NT2/D1 (cell line): ENCODE results near the gene CDC20.

ENCODE experiments used
- DNase-seq: peaks from one replicate; pipeline ENCODE4 v3.0.0-alpha.2; 2011; ENCODE audit warnings: low read depth, low spot score
- H3K27me3 ChIP-seq: 2 replicates; pipeline ENCODE4 v1.6.0; 2011; ENCODE audit warnings: mild to moderate bottlenecking; ENCODE audit not compliant: insufficient read length, insufficient read depth
- H3K36me3 ChIP-seq: 2 replicates; pipeline ENCODE4 v1.6.1; 2011; ENCODE audit warnings: mild to moderate bottlenecking, low read length, mixed read lengths; ENCODE audit not compliant: insufficient read depth, insufficient read length
- H3K4me1 ChIP-seq: 2 replicates; pipeline ENCODE4 v1.5.1; 2011; ENCODE audit not compliant: insufficient read depth, insufficient read length
- H3K4me3 ChIP-seq: 2 replicates; pipeline ENCODE4 v1.5.1; 2011; ENCODE audit warnings: low read depth; ENCODE audit not compliant: insufficient read length
- H3K9ac ChIP-seq: 2 replicates; pipeline ENCODE4 v1.6.0; 2011; ENCODE audit warnings: low read depth; ENCODE audit not compliant: insufficient read length
- H3K9me3 ChIP-seq: 2 replicates; pipeline ENCODE4 v1.5.1; 2011; ENCODE audit warnings: mild to moderate bottlenecking, low read length; ENCODE audit not compliant: insufficient read depth
- SUZ12 ChIP-seq: IDR thresholded peaks from 2 replicates; pipeline ENCODE4 v1.6.1; 2011; ENCODE audit not compliant: insufficient read length, insufficient read depth; ENCODE audit errors: extremely low read depth
- YY1 ChIP-seq: IDR thresholded peaks from 2 replicates; pipeline ENCODE4 v1.6.1; 2011; ENCODE audit not compliant: insufficient read length, insufficient read depth
- ZNF274 ChIP-seq: IDR thresholded peaks from 2 replicates; pipeline ENCODE4 v1.6.1; 2011; ENCODE audit warnings: mild to moderate bottlenecking, low read depth, low read length

CDC20 gene

DNA sequence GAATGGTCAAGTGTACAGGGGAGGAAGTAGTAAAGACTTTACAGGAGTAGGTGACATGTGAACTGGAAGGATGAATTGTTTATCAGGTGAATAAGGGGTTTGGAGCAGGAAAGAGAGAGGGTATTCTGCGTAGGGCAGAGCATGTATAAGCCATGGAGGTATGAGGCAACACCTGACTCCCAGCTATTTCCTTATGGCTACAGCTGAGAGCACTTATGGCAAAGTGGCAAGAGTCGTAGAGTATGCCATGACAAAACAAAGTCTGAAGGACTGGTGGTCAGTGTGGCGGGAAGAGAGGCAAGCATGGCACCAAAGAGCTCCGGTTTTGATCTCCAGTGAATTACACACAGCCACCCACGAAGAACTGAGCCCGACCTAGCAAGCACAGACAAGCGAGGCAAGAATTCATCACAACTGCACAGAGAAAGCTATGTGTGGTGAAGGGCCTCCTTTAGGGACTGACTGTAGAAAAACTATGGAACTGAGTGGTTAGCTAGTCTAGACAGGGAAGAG is 18.0 kb downstream of the CDC20 start:
- H3K4me1 ChIP-seq, result no peaks in the 10 kb centered on the region
- TF ChIP-seq SUZ12, result no peak
- TF ChIP-seq ZNF274, result no peak
- TF ChIP-seq YY1, result no peak

DNA sequence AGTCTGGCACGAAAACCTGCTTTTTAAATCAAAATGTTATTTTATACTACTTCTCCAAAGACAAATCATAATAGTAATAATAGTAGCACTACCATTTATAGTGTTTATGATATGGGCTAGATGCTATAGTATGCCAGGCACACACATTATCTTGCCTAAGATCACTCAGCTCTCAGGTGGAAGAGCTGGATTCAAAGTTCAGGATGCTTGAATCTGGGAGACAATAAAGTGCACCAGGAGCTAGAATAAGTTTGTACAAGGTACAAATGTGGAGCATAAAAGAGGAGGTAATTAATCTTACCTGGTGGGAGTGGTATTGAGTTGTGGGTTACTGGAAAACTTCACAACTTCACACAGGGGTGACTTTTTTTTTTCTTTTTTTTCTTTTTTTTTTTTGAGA is 19.1 kb downstream of the CDC20 start:
- TF ChIP-seq YY1 (no peak), SUZ12 (no peak), ZNF274 (no peak)
- DNase-seq, result no peak
- Histone ChIP-seq H3K4me1 (no peaks in the 10 kb centered on the region), H3K27me3 (no peaks in the 10 kb centered on the region), H3K9me3 (no peaks in the 10 kb centered on the region), H3K36me3 (peaks cover 32% of the 10 kb centered on the region), H3K4me3 (no peak overlapping the region), H3K9ac (no peak overlapping the region)

More for the DNA sequence above, 18.0 kb downstream of the CDC20 start:
- Histone ChIP-seq H3K9me3 (no peaks in the 10 kb centered on the region), H3K27me3 (no peaks in the 10 kb centered on the region), H3K36me3 (peaks cover 22% of the 10 kb centered on the region), H3K4me3 (no peak overlapping the region), H3K9ac (no peak overlapping the region)
- no peak for DNase-seq

GRCh38 chr1:43379476-43379875 is 20.7 kb downstream of the CDC20 start:
- TF ChIP-seq YY1, result no peak
- no peak for TF ChIP-seq SUZ12
- TF ChIP-seq ZNF274, result no peak
- Histone ChIP-seq H3K9me3 (no peaks in the 10 kb centered on the region), H3K9ac (no peak overlapping the region), H3K36me3 (peaks cover 49% of the 10 kb centered on the region), H3K4me3 (no peak overlapping the region), H3K4me1 (no peaks in the 10 kb centered on the region), H3K27me3 (no peaks in the 10 kb centered on the region)
- DNase-seq, result no peak

GRCh38 chr1:43381612-43382011 is 22.8 kb downstream of the CDC20 start:
- Histone ChIP-seq H3K4me3 (no peak overlapping the region), H3K27me3 (no peaks in the 10 kb centered on the region), H3K9ac (no peak overlapping the region), H3K36me3 (peaks cover 66% of the 10 kb centered on the region), H3K9me3 (no peaks in the 10 kb centered on the region), H3K4me1 (no peaks in the 10 kb centered on the region)
- no peak for TF ChIP-seq YY1
- no peak for TF ChIP-seq SUZ12
- DNase-seq, result no peak

DNA sequence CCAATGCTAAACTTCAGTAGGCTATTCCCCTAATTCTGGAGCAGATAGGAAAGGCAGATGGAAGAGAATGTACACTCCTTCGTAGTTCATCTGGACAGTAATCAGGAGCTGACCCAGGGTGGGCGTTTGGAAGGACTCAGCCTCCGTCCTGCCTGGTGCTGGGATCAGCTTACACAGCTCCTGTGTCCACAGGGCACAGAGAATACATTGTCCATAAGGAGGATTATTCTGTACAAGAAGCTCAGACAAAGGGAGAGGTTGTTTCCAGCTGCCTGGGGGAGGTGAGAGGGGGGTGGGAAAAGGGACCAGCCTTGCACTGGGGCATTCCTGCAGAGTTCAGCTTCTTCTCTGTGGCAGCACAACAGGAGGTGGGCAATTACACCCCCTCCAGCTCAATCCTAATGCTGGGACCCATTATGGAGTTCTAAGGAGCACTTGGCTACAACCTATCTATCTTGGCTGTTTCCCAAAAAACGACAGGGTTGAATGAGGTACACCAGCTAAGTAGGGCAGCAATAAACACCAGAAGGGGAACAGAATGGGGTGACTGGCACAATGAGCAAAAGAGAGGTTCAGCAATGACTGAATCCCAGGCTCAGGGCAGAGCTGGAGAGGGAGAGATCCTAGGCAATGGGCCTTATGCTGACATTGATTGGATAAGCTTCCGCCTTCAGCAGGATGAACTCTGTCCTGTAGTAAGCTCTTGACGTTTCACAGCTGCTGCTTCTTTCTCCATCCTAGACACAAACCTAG is 23.4 kb downstream of the CDC20 start:
- Histone ChIP-seq H3K27me3 (no peaks in the 10 kb centered on the region), H3K4me3 (no peak overlapping the region), H3K9ac (no peak overlapping the region), H3K36me3 (peaks cover 72% of the 10 kb centered on the region), H3K9me3 (no peaks in the 10 kb centered on the region), H3K4me1 (no peaks in the 10 kb centered on the region)
- no peak for TF ChIP-seq SUZ12
- no peak for TF ChIP-seq ZNF274
- no peak for TF ChIP-seq YY1
- DNase-seq, result no peak

DNA sequence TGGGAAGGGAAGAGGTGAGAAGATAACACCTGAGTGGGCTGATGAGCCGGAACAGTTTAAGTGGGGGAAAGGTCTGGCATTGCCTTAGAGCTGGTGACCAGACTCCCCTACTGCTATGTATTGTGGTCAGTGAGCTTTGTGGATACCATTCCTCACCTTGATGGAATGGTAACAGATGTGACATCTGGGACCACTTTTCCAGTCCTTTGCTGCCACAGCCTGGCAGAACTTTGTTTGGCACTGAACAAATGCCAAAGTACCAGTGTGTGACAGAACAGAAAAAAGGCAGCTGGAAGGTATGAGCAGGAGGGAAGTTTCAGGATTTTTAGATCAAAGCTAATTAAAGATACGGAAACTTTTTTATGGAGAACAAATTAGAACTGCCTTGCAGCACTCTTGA is 24.7 kb downstream of the CDC20 start:
- Histone ChIP-seq H3K36me3 (peaks cover 80% of the 10 kb centered on the region), H3K4me1 (peaks cover 4% of the 10 kb centered on the region), H3K4me3 (no peak overlapping the region), H3K9me3 (no peaks in the 10 kb centered on the region), H3K27me3 (no peaks in the 10 kb centered on the region), H3K9ac (no peak overlapping the region)
- DNase-seq, result no peak
- no peak for TF ChIP-seq SUZ12
- no peak for TF ChIP-seq YY1
- TF ChIP-seq ZNF274, result no peak

DNA sequence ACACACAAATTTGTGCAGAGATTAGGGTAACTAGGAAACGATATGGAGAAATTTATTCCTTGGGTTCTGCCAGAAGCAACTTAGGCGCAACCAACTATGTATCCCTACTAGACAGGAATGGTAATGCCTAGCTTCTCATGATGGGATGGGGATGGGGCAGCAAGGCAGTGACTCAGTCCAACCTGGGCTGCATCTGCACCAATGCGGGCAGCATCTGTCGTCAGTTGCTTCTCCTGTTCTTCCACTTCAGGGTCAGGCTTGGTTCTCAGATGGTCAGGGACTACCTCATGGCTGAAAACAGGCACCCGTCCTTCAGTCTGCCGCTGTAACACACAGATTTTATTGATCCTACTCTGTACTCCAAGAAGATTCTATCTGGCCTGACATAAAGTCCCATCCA is 27.9 kb downstream of the CDC20 start:
- Histone ChIP-seq H3K4me1 (peaks cover 8% of the 10 kb centered on the region), H3K36me3 (peaks cover 71% of the 10 kb centered on the region), H3K4me3 (no peak overlapping the region), H3K9ac (no peak overlapping the region), H3K9me3 (no peaks in the 10 kb centered on the region), H3K27me3 (no peaks in the 10 kb centered on the region)
- TF ChIP-seq ZNF274 (no peak), YY1 (no peak), SUZ12 (no peak)
- DNase-seq, result no peak
